Measurements from ENCODE around the gene RAPGEFL1.
"Not testable (repeated sequence)": the region's sequence is repeated elsewhere in the genome, so short reads cannot be mapped to it uniquely, and the experiment has no call there.

- TF ChIP-seq POLR2A (IDR thresholded peaks at IDR 0.05; ENCODE audit: low read depth, low read length); EZH2 (IDR thresholded peaks at IDR 0.05; ENCODE audit: borderline replicate concordance, low read depth, low read length, severe bottlenecking); CTCF (IDR thresholded peaks at IDR 0.05; ENCODE audit: extremely low read depth in 1 of 2, insufficient read depth in 1 of 2, low read depth in 1 of 2, low read length in 2 of 2); POLR2AphosphoS5 (IDR thresholded peaks at IDR 0.05; ENCODE audit: insufficient read depth, low read depth, low read length); GATA2 (IDR thresholded peaks at IDR 0.05; ENCODE audit: insufficient read depth, insufficient read length, low read depth, low read length); MAX (IDR thresholded peaks at IDR 0.05; ENCODE audit: insufficient read depth, insufficient read length): not testable (repeated sequence)
These were observed 34.1 kb upstream of the RAPGEFL1 start for GRCh38 chr17:40143166-40143565.

All from endothelial cell of umbilical vein (primary cell).